ENCODE results near the gene ZNF816.
A peak's percentile ranks its signal among the peaks of the same experiment; 100 is the strongest.
"Not testable (repeated sequence)": the region's sequence is repeated elsewhere in the genome, so short reads cannot be mapped to it uniquely, and the experiment has no call there.

The ZNF816 gene

GRCh38 chr19:52962394-52963246 is at the start of gene ZNF816:
Gene ZNF816, minus strand, starts transcription at chr19:52962881. Its CDS starts 6,792 bp downstream, at chr19:52956089.
- DNase-seq, result peak; percentile 98

GRCh38 chr19:53012006-53012405 is 49.3 kb upstream of the ZNF816 start:
- DNase-seq, result no peak

- DNase-seq, result no peak
These were observed 47.8 kb upstream of the ZNF816 start for GRCh38 chr19:53010494-53010893.

- DNase-seq, result no peak
These were observed 45.5 kb upstream of the ZNF816 start for GRCh38 chr19:53008061-53008778.

GRCh38 chr19:53007606-53008005 is 44.9 kb upstream of the ZNF816 start:
- no peak for DNase-seq

- no peak for DNase-seq
These were observed 44.5 kb upstream of the ZNF816 start for GRCh38 chr19:53007200-53007599.

GRCh38 chr19:53004242-53004641 is 41.6 kb upstream of the ZNF816 start:
- no peak for DNase-seq

- no peak for DNase-seq
These were observed 39.8 kb upstream of the ZNF816 start for GRCh38 chr19:53002479-53002878.

GRCh38 chr19:52997975-52998374 is 35.3 kb upstream of the ZNF816 start:
- no peak for DNase-seq

GRCh38 chr19:52995711-52996110 is 33.0 kb upstream of the ZNF816 start:
- no peak for DNase-seq

- peak; percentile 83 for DNase-seq
These were observed 30.9 kb upstream of the ZNF816 start for GRCh38 chr19:52993342-52994178.

- DNase-seq, result no peak
These were observed 29.7 kb upstream of the ZNF816 start for GRCh38 chr19:52992109-52993004.

GRCh38 chr19:52991484-52991883 is 28.8 kb upstream of the ZNF816 start:
- DNase-seq, result peak; percentile 40

GRCh38 chr19:52990759-52991418 is 28.2 kb upstream of the ZNF816 start:
- DNase-seq, result peak; percentile 67

- no peak for DNase-seq
These were observed 25.8 kb upstream of the ZNF816 start for GRCh38 chr19:52988506-52988905.

- no peak for DNase-seq
These were observed 24.5 kb upstream of the ZNF816 start for GRCh38 chr19:52987221-52987620.

GRCh38 chr19:52983167-52983566 is 20.5 kb upstream of the ZNF816 start:
- DNase-seq, result not testable (repeated sequence)

GRCh38 chr19:52981329-52981728 is 18.6 kb upstream of the ZNF816 start:
- DNase-seq, result no peak

- DNase-seq, result no peak
These were observed 5.1 kb upstream of the ZNF816 start for GRCh38 chr19:52967772-52968171.

GRCh38 chr19:52963247-52963618 is 552 bp upstream of the ZNF816 start:
- peak; percentile 19 for DNase-seq

- DNase-seq, result no peak
These were observed 700 bp downstream of the ZNF816 start for GRCh38 chr19:52961981-52962380.
